Breast epithelium (tissue), 4 donors: Measurements from ENCODE around the gene ANKRD44. TPM values are rescaled to one million over a fixed set of nuclear protein-coding genes. Genes with fewer than 3 reads are reported as not detected.
"Not testable (repeated sequence)": the region's sequence is repeated elsewhere in the genome, so short reads cannot be mapped to it uniquely, and the experiment has no call there.

Experiments
- DNase-seq, 2 donors: peaks; one replicate each; pipeline ENCODE4 v3.0.0-alpha.2; 2019; ENCODE audit warnings: low spot score in 2 of 2
- H3K27ac ChIP-seq, 2 donors: fragments of 200-600 bp; sonication (generic) in 1 of 2; one replicate each; pipeline ENCODE4 v1.5.1; 2016 to 2019; ENCODE audit warnings: mild to moderate bottlenecking in 1 of 2
- H3K27me3 ChIP-seq, 2 donors: fragments of 200-600 bp; sonication (generic) in 1 of 2; one replicate each; pipeline versions ENCODE4 v1.5.1 to v1.6.0; 2017 to 2019; ENCODE audit warnings: control low read depth in 1 of 2, mild to moderate bottlenecking in 1 of 2
- H3K36me3 ChIP-seq: fragments of 200-600 bp; one replicate; pipeline ENCODE4 v1.5.1; 2019
- H3K4me1 ChIP-seq, 2 donors: fragments of 200-600 bp; sonication (generic); one replicate each; pipeline ENCODE4 v1.5.1; 2016 to 2019; ENCODE audit warnings: control low read depth in 1 of 2
- H3K4me3 ChIP-seq, 3 donors: fragments of 200-600 bp; sonication (generic); 1 replicate in 2 of 3; 2 replicates in 1 of 3; pipeline ENCODE4 v1.5.1; 2016 to 2019; ENCODE audit warnings: mild to moderate bottlenecking in 3 of 3, moderate library complexity in 2 of 3
- H3K9me3 ChIP-seq, 2 donors: fragments of 200-600 bp; sonication (generic) in 1 of 2; one replicate each; pipeline ENCODE4 v1.5.1; 2016 to 2019; ENCODE audit warnings: control low read depth in 1 of 2
- POLR2A ChIP-seq: fragments of 450-650 bp; IDR thresholded peaks from one replicate; pipeline ENCODE4 v1.6.1; 2016; ENCODE audit warnings: antibody characterized with exemption, mild to moderate bottlenecking, moderate library complexity
- POLR2AphosphoS5 ChIP-seq, 3 donors: sonication (generic); formaldehyde crosslinking; IDR thresholded peaks; one replicate each; pipeline ENCODE4 v1.6.1; 2017; ENCODE audit warnings: antibody characterized with exemption in 3 of 3
- intact Hi-C: fragments of 100-400 bp; cut with DNase I; formaldehyde crosslinking; loops from one replicate; pipeline ENCODE4 v1.15.1; 2023; ENCODE audit warnings: low total_unique reads
- total RNA-seq, 3 donors: library from RNA; depleted of rRNA; stranded (reverse); fragments of >200 nt; gene quantifications; one replicate each; pipeline ENCODE4 v1.1.0, GENCODE V29; 2016
- TF ChIP-seq, protein P1 (sequence below), 3 donors: fragments of 450-650 bp; IDR thresholded peaks; one replicate each; pipeline ENCODE4 v1.5.1; 2016 to 2017; ENCODE audit warnings: antibody characterized with exemption in 3 of 3, mild to moderate bottlenecking in 3 of 3, moderate library complexity in 3 of 3

Gene ANKRD44
- total RNA-seq, 3 donors from 2014 or later, result 18.0 to 41.3 (median 19.9) TPM

DNA sequence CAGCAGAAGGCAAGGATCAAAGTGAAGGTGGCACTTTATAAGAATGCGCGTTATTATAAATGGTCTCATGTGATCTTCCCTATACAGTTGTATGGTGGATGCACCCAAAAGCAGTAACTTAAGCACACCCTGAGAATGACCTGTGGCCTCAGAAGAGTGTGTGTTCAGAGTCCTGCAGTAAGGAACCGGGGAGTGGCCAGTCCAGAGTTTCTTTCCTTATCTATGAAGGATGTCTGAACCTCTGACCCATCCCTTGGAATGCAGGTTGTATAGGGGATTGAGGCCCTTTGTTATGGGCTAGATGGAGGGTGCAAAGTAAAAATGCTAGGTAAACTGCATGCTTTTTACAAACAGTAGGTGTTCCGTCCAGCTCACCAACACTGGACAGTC is 43.6 kb upstream of the ANKRD44 start:
- Histone ChIP-seq H3K4me1 (no peaks in the 10 kb centered on the region), H3K27ac (no peak overlapping the region), H3K9me3 (no peaks in the 10 kb centered on the region), H3K27me3 (no peaks in the 10 kb centered on the region), H3K36me3 (no peaks in the 10 kb centered on the region), H3K4me3 (no peak overlapping the region)
- intact Hi-C loops, result loop anchor here (10.0 kb wide), 1 partner anchor 1831 kb away; no protein-coding TSS in a partner anchor
- TF ChIP-seq POLR2A (no peak), POLR2AphosphoS5 (IDR thresholded peaks at IDR 0.05) (no peak)
- TF ChIP-seq, protein P1, sequence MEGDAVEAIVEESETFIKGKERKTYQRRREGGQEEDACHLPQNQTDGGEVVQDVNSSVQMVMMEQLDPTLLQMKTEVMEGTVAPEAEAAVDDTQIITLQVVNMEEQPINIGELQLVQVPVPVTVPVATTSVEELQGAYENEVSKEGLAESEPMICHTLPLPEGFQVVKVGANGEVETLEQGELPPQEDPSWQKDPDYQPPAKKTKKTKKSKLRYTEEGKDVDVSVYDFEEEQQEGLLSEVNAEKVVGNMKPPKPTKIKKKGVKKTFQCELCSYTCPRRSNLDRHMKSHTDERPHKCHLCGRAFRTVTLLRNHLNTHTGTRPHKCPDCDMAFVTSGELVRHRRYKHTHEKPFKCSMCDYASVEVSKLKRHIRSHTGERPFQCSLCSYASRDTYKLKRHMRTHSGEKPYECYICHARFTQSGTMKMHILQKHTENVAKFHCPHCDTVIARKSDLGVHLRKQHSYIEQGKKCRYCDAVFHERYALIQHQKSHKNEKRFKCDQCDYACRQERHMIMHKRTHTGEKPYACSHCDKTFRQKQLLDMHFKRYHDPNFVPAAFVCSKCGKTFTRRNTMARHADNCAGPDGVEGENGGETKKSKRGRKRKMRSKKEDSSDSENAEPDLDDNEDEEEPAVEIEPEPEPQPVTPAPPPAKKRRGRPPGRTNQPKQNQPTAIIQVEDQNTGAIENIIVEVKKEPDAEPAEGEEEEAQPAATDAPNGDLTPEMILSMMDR (IDR thresholded peaks at IDR 0.05), result no peak
- no peak for DNase-seq

DNA sequence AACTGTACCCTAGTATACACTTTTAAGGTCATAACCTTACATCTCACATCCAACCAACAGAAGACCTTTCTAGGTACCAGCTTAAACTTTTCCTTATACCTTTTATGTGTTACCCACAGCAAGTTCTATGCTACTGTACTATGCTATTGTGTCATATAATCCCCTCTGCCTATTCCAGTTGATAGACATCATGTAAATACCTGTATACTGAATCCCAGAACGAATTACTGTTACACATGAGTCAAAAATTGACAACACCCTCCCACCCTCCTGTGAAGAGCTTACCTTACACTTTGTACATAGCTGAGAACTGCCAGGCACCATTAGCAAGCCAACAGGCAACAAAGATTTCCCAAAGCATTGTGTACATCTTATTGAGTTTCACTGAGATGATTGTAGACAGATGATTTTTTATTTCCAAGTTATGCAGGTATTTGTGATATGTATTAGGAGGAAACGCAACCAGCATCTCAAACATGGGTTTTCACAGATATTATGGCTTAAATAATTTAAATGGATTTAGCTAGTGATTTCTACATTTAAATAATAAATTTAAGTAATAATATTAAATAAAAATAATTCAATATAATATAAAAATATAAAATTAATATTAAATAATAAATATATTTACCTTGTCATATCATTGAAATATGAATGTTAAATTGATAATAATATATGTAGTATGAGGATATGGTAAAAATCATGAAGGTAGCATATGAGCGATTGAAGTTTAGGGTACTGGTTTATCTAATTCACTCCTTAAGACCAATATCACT is 43.0 kb upstream of the ANKRD44 start:
- DNase-seq, result no peak
- H3K4me1 ChIP-seq, result no peaks in the 10 kb centered on the region
- H3K27me3 ChIP-seq, result no peaks in the 10 kb centered on the region
- intact Hi-C loops, result loop anchor here (10.0 kb wide), 1 partner anchor 1831 kb away; no protein-coding TSS in a partner anchor
- no peaks in the 10 kb centered on the region for H3K36me3 ChIP-seq
- TF ChIP-seq POLR2A (no peak), POLR2AphosphoS5 (IDR thresholded peaks at IDR 0.05) (no peak)
- TF ChIP-seq, protein P1 (IDR thresholded peaks at IDR 0.05), result no peak
- no peak overlapping the region for H3K27ac ChIP-seq
- no peak overlapping the region for H3K4me3 ChIP-seq
- H3K9me3 ChIP-seq, result no peaks in the 10 kb centered on the region

DNA sequence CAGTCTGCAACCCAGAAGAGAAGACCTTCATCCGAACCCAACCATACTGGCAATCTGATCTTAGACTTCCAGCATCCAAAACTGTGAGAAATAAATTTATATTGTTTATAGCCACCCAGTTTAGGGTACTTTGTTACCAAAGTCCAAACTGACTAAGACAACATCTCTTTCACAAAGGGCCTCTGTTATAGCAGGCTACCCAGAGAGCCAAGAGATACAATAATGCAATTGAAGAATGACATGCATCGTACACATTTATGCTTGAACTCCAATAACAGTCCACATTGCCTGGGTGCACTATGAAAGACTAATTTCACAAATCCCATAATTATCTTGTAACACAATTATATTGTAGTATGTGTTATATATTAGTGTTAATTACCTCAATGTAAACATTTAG is 39.1 kb upstream of the ANKRD44 start:
- DNase-seq, result no peak
- intact Hi-C loops, result loop anchor here (10.0 kb wide), 1 partner anchor 1835 kb away; no protein-coding TSS in a partner anchor
- no peak overlapping the region for H3K4me3 ChIP-seq
- no peak overlapping the region for H3K27ac ChIP-seq
- H3K36me3 ChIP-seq, result no peaks in the 10 kb centered on the region
- H3K4me1 ChIP-seq, result no peaks in the 10 kb centered on the region
- H3K27me3 ChIP-seq, result no peaks in the 10 kb centered on the region
- no peaks in the 10 kb centered on the region for H3K9me3 ChIP-seq
- TF ChIP-seq POLR2A (no peak), POLR2AphosphoS5 (IDR thresholded peaks at IDR 0.05) (no peak)
- TF ChIP-seq, protein P1 (IDR thresholded peaks at IDR 0.05), result no peak

DNA sequence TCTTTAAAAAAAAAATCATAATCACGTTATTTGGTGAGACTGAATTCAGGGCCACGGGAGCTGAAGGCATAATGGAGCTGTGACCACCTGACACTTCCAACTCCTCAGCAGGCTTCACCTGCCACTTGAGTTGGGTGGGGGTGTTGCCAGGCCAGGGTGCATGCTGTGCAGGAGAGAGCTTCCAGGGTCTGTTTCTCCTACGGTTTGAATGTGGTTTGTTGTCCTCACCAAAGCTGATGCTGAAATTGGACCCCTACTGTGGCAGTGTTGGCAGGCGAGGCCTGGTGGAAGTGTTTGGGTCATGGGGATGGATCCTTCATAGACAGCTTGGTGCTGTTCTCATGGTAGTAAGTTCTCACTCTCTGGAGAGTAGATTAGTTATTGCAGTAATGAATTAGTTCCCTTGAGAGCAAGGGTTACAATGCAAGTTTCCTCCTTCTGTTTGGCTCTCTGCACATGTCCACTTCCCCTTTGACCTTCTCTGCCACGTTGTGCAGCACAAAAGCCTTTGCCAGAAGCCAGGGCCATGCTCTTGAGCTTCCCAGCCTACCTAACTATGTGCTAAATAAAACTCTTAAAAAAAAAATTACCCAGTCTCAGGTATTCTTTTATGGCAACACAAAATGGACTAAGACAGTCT is 38.3 kb upstream of the ANKRD44 start:
- no peak for DNase-seq
- intact Hi-C loops, result no loop called here
- Histone ChIP-seq H3K4me1 (no peaks in the 10 kb centered on the region), H3K27ac (no peak overlapping the region), H3K27me3 (no peaks in the 10 kb centered on the region), H3K9me3 (no peaks in the 10 kb centered on the region), H3K36me3 (no peaks in the 10 kb centered on the region), H3K4me3 (no peak overlapping the region)
- TF ChIP-seq, protein P1 (IDR thresholded peaks at IDR 0.05), result no peak
- TF ChIP-seq POLR2A, result no peak
- TF ChIP-seq POLR2AphosphoS5 (IDR thresholded peaks at IDR 0.05), result no peak

DNA sequence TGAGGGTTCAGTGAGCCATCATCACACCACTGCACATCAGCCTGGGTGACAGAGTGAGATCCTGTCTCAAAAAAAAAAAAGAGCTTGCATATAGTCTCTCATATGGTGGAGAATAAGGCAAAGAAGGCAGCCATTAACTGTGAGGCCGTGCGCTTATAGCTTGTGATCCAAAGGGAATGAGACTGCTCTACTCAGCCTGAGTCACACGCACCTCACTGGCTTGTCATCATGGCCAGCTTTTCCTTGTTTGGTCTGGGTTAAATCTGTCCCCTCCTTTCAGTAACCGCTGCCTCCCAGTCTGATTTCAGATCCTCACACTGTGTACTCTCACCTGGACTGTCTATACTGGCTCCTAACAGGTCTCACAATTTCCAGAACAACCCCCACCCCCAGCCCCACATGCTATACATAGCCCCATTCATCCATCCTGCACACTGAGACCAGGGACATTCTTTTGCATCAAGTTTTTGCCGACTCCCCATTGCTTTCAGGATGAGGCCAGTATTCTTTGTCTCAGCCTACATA is 35.3 kb upstream of the ANKRD44 start:
- H3K4me3 ChIP-seq, result no peak overlapping the region
- H3K4me1 ChIP-seq, result no peaks in the 10 kb centered on the region
- H3K27me3 ChIP-seq, result no peaks in the 10 kb centered on the region
- no peak overlapping the region for H3K27ac ChIP-seq
- no peak for TF ChIP-seq POLR2AphosphoS5 (IDR thresholded peaks at IDR 0.05)
- TF ChIP-seq, protein P1 (IDR thresholded peaks at IDR 0.05), result no peak
- no peak for TF ChIP-seq POLR2A
- H3K9me3 ChIP-seq, result no peaks in the 10 kb centered on the region
- no peaks in the 10 kb centered on the region for H3K36me3 ChIP-seq
- intact Hi-C loops, result no loop called here
- DNase-seq, result no peak

DNA sequence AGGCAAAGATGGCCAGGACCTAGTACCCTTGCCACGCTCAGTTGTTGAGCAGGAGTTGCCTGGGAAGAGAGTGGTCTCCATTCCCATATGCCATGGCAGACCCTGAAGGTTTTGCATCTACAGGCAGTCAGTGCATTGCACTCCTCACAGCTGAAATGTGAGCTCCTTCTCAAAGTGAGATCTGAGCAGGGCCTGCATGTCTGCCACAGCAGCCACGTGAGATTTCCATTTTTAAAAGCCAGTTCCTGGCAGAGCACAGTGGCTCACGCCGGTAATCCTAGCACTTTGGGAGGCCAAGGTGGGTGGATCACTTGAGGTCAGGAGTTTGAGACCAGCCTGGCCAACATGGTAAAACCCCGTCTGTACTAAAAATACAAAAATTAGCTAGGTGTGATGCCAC is 33.4 kb upstream of the ANKRD44 start:
- intact Hi-C loops, H3K9me3 ChIP-seq, H3K27ac ChIP-seq, H3K4me1 ChIP-seq, H3K4me3 ChIP-seq, DNase-seq, H3K27me3 ChIP-seq, H3K36me3 ChIP-seq: not testable (repeated sequence)
